Activated T-cell treated with anti-CD3 and anti-CD28 coated beads, Interleukin-2, amount 50 U/mL, for 72 hours (primary cell): ENCODE measurements around the gene CRABP1. TPM values are rescaled to one million over a fixed set of nuclear protein-coding genes. Genes with fewer than 3 reads are reported as not detected.

ENCODE experiments used
- ATAC-seq, 2 donors: fragments of 150-1000 bp; cut with Tn5 transposase; replicated peaks in 1 of 2; 2 replicates each; pipeline ENCODE4 v1.10.0; 2021; ENCODE audit warnings: moderate library complexity in 2 of 2, mild to moderate bottlenecking in 1 of 2
- DNase-seq, 2 donors: peaks; one replicate each; pipeline ENCODE4 v3.0.0; 2021 to 2022; ENCODE audit warnings: mixed read lengths in 1 of 2
- H3K27ac Mint-ChIP-seq: one replicate; pipeline ENCODE4 v1.8.0; 2022; ENCODE audit warnings: mild to moderate bottlenecking, moderate library complexity, mixed read lengths
- H3K27me3 Mint-ChIP-seq: one replicate; pipeline ENCODE4 v1.8.0; 2022; ENCODE audit warnings: low read depth, mixed read lengths
- H3K36me3 Mint-ChIP-seq, 2 donors: one replicate each; pipeline ENCODE4 v1.8.0; 2022; ENCODE audit warnings: mixed read lengths in 2 of 2, mild to moderate bottlenecking in 1 of 2; ENCODE audit not compliant: insufficient read depth in 2 of 2
- H3K4me1 Mint-ChIP-seq: one replicate; pipeline ENCODE4 v1.8.0; 2022; ENCODE audit warnings: low read depth, mixed read lengths
- H3K4me3 Mint-ChIP-seq, 2 donors: one replicate each; pipeline ENCODE4 v1.8.0; 2022; ENCODE audit warnings: mild to moderate bottlenecking in 2 of 2, mixed read lengths in 2 of 2, moderate library complexity in 2 of 2
- H3K9me3 Mint-ChIP-seq, 2 donors: one replicate each; pipeline ENCODE4 v1.8.0; 2022; ENCODE audit warnings: mixed read lengths in 2 of 2
- total RNA-seq, 2 donors: library from RNA; stranded (reverse); gene quantifications; one replicate each; pipeline ENCODE4 v1.2.3, GENCODE V29; 2022

The CRABP1 gene
- total RNA-seq, 2 donors from 2014 or later, result 0.65 TPM; not detected in 1

GRCh38 chr15:78322243-78322642 is 17.9 kb upstream of the CRABP1 start:
- Mint-ChIP-seq H3K4me1 (no peaks in the 10 kb centered on the region), H3K27ac (no peak overlapping the region), H3K9me3 (no peaks in the 10 kb centered on the region), H3K27me3 (no peaks in the 10 kb centered on the region), H3K36me3 (no peaks in the 10 kb centered on the region), H3K4me3 (no peak overlapping the region)
- DNase-seq, result no peak
- ATAC-seq, result no peak

GRCh38 chr15:78322724-78323521 is 17.2 kb upstream of the CRABP1 start:
- Mint-ChIP-seq H3K4me1 (no peaks in the 10 kb centered on the region), H3K36me3 (no peaks in the 10 kb centered on the region), H3K27me3 (no peaks in the 10 kb centered on the region), H3K9me3 (no peaks in the 10 kb centered on the region), H3K4me3 (no peak overlapping the region), H3K27ac (no peak overlapping the region)
- DNase-seq (no peak), ATAC-seq (no peak)

- Mint-ChIP-seq H3K4me3 (no peak overlapping the region), H3K9me3 (no peaks in the 10 kb centered on the region), H3K36me3 (no peaks in the 10 kb centered on the region), H3K27me3 (no peaks in the 10 kb centered on the region), H3K4me1 (no peaks in the 10 kb centered on the region), H3K27ac (no peak overlapping the region)
- no peak for DNase-seq
- ATAC-seq, result no peak
These were observed 16.5 kb upstream of the CRABP1 start for GRCh38 chr15:78323693-78324092.

- Mint-ChIP-seq H3K27me3 (no peaks in the 10 kb centered on the region), H3K36me3 (no peaks in the 10 kb centered on the region), H3K27ac (no peak overlapping the region), H3K4me1 (no peaks in the 10 kb centered on the region), H3K4me3 (no peak overlapping the region), H3K9me3 (no peaks in the 10 kb centered on the region)
- no peak for DNase-seq
- no peak for ATAC-seq
These were observed 16.0 kb upstream of the CRABP1 start for GRCh38 chr15:78324144-78324543.

GRCh38 chr15:78325092-78325843 is 14.9 kb upstream of the CRABP1 start:
- Mint-ChIP-seq H3K36me3 (no peaks in the 10 kb centered on the region), H3K4me1 (no peaks in the 10 kb centered on the region), H3K4me3 (no peak overlapping the region), H3K27me3 (no peaks in the 10 kb centered on the region), H3K27ac (no peak overlapping the region), H3K9me3 (no peaks in the 10 kb centered on the region)
- DNase-seq, result no peak
- ATAC-seq, result no peak

- H3K36me3 Mint-ChIP-seq, result no peaks in the 10 kb centered on the region
- ATAC-seq (no peak), DNase-seq (no peak)
- no peak overlapping the region for H3K4me3 Mint-ChIP-seq
- H3K27me3 Mint-ChIP-seq, result no peaks in the 10 kb centered on the region
- H3K4me1 Mint-ChIP-seq, result no peaks in the 10 kb centered on the region
- H3K27ac Mint-ChIP-seq, result no peak overlapping the region
- no peaks in the 10 kb centered on the region for H3K9me3 Mint-ChIP-seq
These were observed 12.7 kb upstream of the CRABP1 start for GRCh38 chr15:78327466-78327865.

GRCh38 chr15:78329625-78330024 is 10.5 kb upstream of the CRABP1 start:
- no peaks in the 10 kb centered on the region for H3K27me3 Mint-ChIP-seq
- H3K4me1 Mint-ChIP-seq, result no peaks in the 10 kb centered on the region
- H3K9me3 Mint-ChIP-seq, result no peaks in the 10 kb centered on the region
- no peaks in the 10 kb centered on the region for H3K36me3 Mint-ChIP-seq
- no peak overlapping the region for H3K27ac Mint-ChIP-seq
- peak in 1 of 2 donors; percentile 13 for DNase-seq
- no peak overlapping the region for H3K4me3 Mint-ChIP-seq
- ATAC-seq, result peak; percentile 43 to 88

GRCh38 chr15:78334845-78335244 is 5.3 kb upstream of the CRABP1 start:
- Mint-ChIP-seq H3K36me3 (no peaks in the 10 kb centered on the region), H3K4me3 (no peak overlapping the region), H3K27me3 (peaks cover 22% of the 10 kb centered on the region), H3K9me3 (no peaks in the 10 kb centered on the region), H3K27ac (no peak overlapping the region), H3K4me1 (no peaks in the 10 kb centered on the region)
- no peak for ATAC-seq
- DNase-seq, result no peak

GRCh38 chr15:78335985-78336384 is 4.2 kb upstream of the CRABP1 start:
- Mint-ChIP-seq H3K4me3 (no peak overlapping the region), H3K4me1 (no peaks in the 10 kb centered on the region), H3K27ac (no peak overlapping the region), H3K9me3 (no peaks in the 10 kb centered on the region), H3K27me3 (peaks cover 24% of the 10 kb centered on the region), H3K36me3 (no peaks in the 10 kb centered on the region)
- DNase-seq, result no peak
- no peak for ATAC-seq

- H3K27ac Mint-ChIP-seq, result no peak overlapping the region
- no peak for DNase-seq
- peaks cover 36% of the 10 kb centered on the region for H3K27me3 Mint-ChIP-seq
- H3K4me1 Mint-ChIP-seq, result no peaks in the 10 kb centered on the region
- H3K36me3 Mint-ChIP-seq, result no peaks in the 10 kb centered on the region
- no peak overlapping the region for H3K4me3 Mint-ChIP-seq
- no peak for ATAC-seq
- no peaks in the 10 kb centered on the region for H3K9me3 Mint-ChIP-seq
These were observed 1.4 kb upstream of the CRABP1 start for GRCh38 chr15:78338781-78339180.

- Mint-ChIP-seq H3K4me1 (no peaks in the 10 kb centered on the region), H3K27me3 (peaks cover 36% of the 10 kb centered on the region), H3K36me3 (no peaks in the 10 kb centered on the region)
These were observed 594 bp upstream of the CRABP1 start for GRCh38 chr15:78339559-78339958.

GRCh38 chr15:78341057-78341987 is 1.2 kb downstream of the CRABP1 start:
- Mint-ChIP-seq H3K27me3 (peaks cover 36% of the 10 kb centered on the region), H3K4me3 (peak overlapping the region in 1 of 2 donors; percentile 52), H3K9me3 (no peaks in the 10 kb centered on the region), H3K36me3 (no peaks in the 10 kb centered on the region), H3K27ac (no peak overlapping the region), H3K4me1 (no peaks in the 10 kb centered on the region)
- DNase-seq (no peak), ATAC-seq (no peak)

More at GRCh38 chr15:78339559-78339958, 594 bp upstream of the CRABP1 start:
- DNase-seq, result no peak
- no peak overlapping the region for H3K4me3 Mint-ChIP-seq
- H3K9me3 Mint-ChIP-seq, result no peaks in the 10 kb centered on the region
- H3K27ac Mint-ChIP-seq, result no peak overlapping the region
- no peak for ATAC-seq

- H3K4me3 Mint-ChIP-seq, result no peak overlapping the region
- ATAC-seq, result no peak
These were observed 1.9 kb downstream of the CRABP1 start for GRCh38 chr15:78342021-78342420.

More at GRCh38 chr15:78342021-78342420, 1.9 kb downstream of the CRABP1 start:
- Mint-ChIP-seq H3K27me3 (peaks cover 36% of the 10 kb centered on the region), H3K36me3 (no peaks in the 10 kb centered on the region), H3K27ac (no peak overlapping the region), H3K4me1 (no peaks in the 10 kb centered on the region), H3K9me3 (no peaks in the 10 kb centered on the region)
- no peak for DNase-seq
